GM12878 (cell line): ENCODE measurements around the gene ADAMTSL1. TPM values are rescaled to one million over a fixed set of nuclear protein-coding genes. Genes with fewer than 3 reads are reported as not detected.

Source experiments
- ATAC-seq: fragments of 200-7000 bp; cut with Tn5 transposase; 3 replicates; pipeline ENCODE4 v1.9.1; 2020; ENCODE audit warnings: mild to moderate bottlenecking, moderate library complexity
- BruUV-seq: library from RNA; stranded (reverse); fragments of 400-500 nt; replicated peaks from 2 replicates; lab custom pipeline; 2021; lab: Mats Ljungman, UMichigan
- CTCF ChIA-PET: fragments of 300-600 bp; sonication (Branson Sonifier 250); formaldehyde crosslinking; extraction: SDS; loops from one replicate; lab custom pipeline; 2021; ENCODE audit warnings: inconsistent platforms; lab: Yijun Ruan, JAX
- POLR2A ChIA-PET: fragments of 350-600 bp; formaldehyde crosslinking; extraction: SDS; loops from one replicate; lab custom pipeline; 2021; ENCODE audit warnings: inconsistent platforms; lab: Charles Lee
- RAD21 ChIA-PET: fragments of 300-600 bp; sonication (Branson Sonifier 250); formaldehyde crosslinking; loops from one replicate; lab custom pipeline; 2023; ENCODE audit warnings: antibody characterized with exemption; ENCODE audit not compliant: unreplicated experiment; lab: Charles Lee
- SMC1A ChIA-PET: fragments of 300-600 bp; sonication (Branson Sonifier 250); formaldehyde crosslinking; loops from one replicate; lab custom pipeline; 2023; ENCODE audit not compliant: unreplicated experiment, uncharacterized antibody; lab: Charles Lee
- DNase-seq: peaks from one replicate; pipeline ENCODE4 v3.0.0-alpha.2; 2011; ENCODE audit warnings: low read depth, low spot score
- FAIRE-seq: peaks from 3 replicates; lab custom pipeline; 2011; peaks lifted over from hg19 to GRCh38; lab: Jason Lieb, UNC
- H2AFZ ChIP-seq: 2 replicates; pipeline ENCODE4 v1.6.0; 2011; ENCODE audit warnings: low read depth, low read length, control low read depth; ENCODE audit not compliant: control insufficient read depth
- H3K27ac ChIP-seq: 2 replicates; pipeline ENCODE4 v1.5.1; 2011; ENCODE audit warnings: control low read depth; ENCODE audit not compliant: control insufficient read depth, insufficient read depth
- H3K27me3 ChIP-seq, 2 experiments: replicated peaks in 1 of 2; 2 replicates each; pipeline versions ENCODE4 v1.6.0 to v1.6.1; 2011; ENCODE audit warnings: low read length in 1 of 2; ENCODE audit not compliant: control insufficient read depth in 2 of 2, insufficient read depth in 2 of 2
- H3K36me3 ChIP-seq, 2 experiments: 2 replicates each; pipeline ENCODE4 v1.5.1; 2011; ENCODE audit warnings: low read length in 1 of 2; ENCODE audit not compliant: control insufficient read depth in 2 of 2, insufficient read depth in 2 of 2
- H3K4me1 ChIP-seq: 2 replicates; pipeline ENCODE4 v1.6.1; 2011; ENCODE audit warnings: mild to moderate bottlenecking, low read length, moderate library complexity, mixed read lengths; ENCODE audit not compliant: control insufficient read depth, insufficient read depth
- H3K4me2 ChIP-seq: 2 replicates; pipeline ENCODE4 v1.6.0; 2011; ENCODE audit warnings: control low read depth; ENCODE audit not compliant: control insufficient read depth, insufficient read depth
- H3K4me3 ChIP-seq: fragments of 200-600 bp; sonication (generic); 2 replicates; pipeline ENCODE4 v1.5.1; 2016
- H3K79me2 ChIP-seq: 2 replicates; pipeline ENCODE4 v1.6.0; 2011; ENCODE audit warnings: low read length; ENCODE audit not compliant: control insufficient read depth, insufficient read depth
- H3K9ac ChIP-seq: 2 replicates; pipeline ENCODE4 v1.8.0; 2011; ENCODE audit warnings: low read length, control low read depth, mixed read lengths; ENCODE audit not compliant: control insufficient read depth, insufficient read depth
- H3K9me3 ChIP-seq: replicated peaks from 3 replicates; pipeline ENCODE4 v1.5.1; 2011; ENCODE audit warnings: mild to moderate bottlenecking, low read length; ENCODE audit not compliant: control insufficient read depth, insufficient read depth
- H4K20me1 ChIP-seq: 2 replicates; pipeline ENCODE4 v1.6.0; 2011; ENCODE audit not compliant: control insufficient read depth, insufficient read depth
- BCL3 ChIP-seq: IDR thresholded peaks from 2 replicates; pipeline ENCODE4 v1.6.1; 2011; ENCODE audit warnings: borderline replicate concordance, low read depth, mild to moderate bottlenecking, moderate library complexity, low read length; ENCODE audit not compliant: insufficient read depth, poor library complexity, severe bottlenecking
- CBX5 ChIP-seq: sonication (generic); IDR thresholded peaks from 2 replicates; pipeline ENCODE4 v1.6.1; 2016; ENCODE audit warnings: low read depth, moderate library complexity, mild to moderate bottlenecking, inconsistent platforms
- CHD1 ChIP-seq: IDR thresholded peaks from 2 replicates; pipeline ENCODE4 v1.6.1; 2012; ENCODE audit warnings: low read depth, low read length, improper control_type of control experiment
- DPF2 ChIP-seq: fragments of 450-650 bp; IDR thresholded peaks from 2 replicates; pipeline ENCODE4 v1.6.1; 2017; ENCODE audit warnings: mild to moderate bottlenecking
- EGR1 ChIP-seq, 2 experiments: IDR thresholded peaks; 1 replicate in 1 of 2; 2 replicates in 1 of 2; pipeline ENCODE4 v1.6.1; 2011 to 2012; ENCODE audit warnings: low read depth in 2 of 2, low read length in 2 of 2, borderline replicate concordance in 1 of 2, mild to moderate bottlenecking in 1 of 2, moderate library complexity in 1 of 2
- HDAC2 ChIP-seq: fragments of 200-600 bp; sonication (generic); IDR thresholded peaks from 2 replicates; pipeline ENCODE4 v1.6.1; 2017
- HDGF ChIP-seq: fragments of 450-650 bp; IDR thresholded peaks from 2 replicates; pipeline ENCODE4 v1.6.1; 2016; ENCODE audit warnings: antibody characterized with exemption
- IRF5 ChIP-seq: fragments of 450-650 bp; IDR thresholded peaks from 2 replicates; pipeline ENCODE4 v1.6.1; 2017; ENCODE audit warnings: borderline replicate concordance
- MEF2B ChIP-seq: fragments of 450-650 bp; IDR thresholded peaks from 2 replicates; pipeline ENCODE4 v1.6.1; 2018; ENCODE audit warnings: mild to moderate bottlenecking, moderate library complexity; ENCODE audit not compliant: partially characterized antibody, poor library complexity, severe bottlenecking
- NFIC ChIP-seq: IDR thresholded peaks from 2 replicates; pipeline ENCODE4 v1.6.1; 2012; ENCODE audit warnings: low read depth, mild to moderate bottlenecking, inconsistent platforms, low read length, moderate library complexity
- PML ChIP-seq: IDR thresholded peaks from 2 replicates; pipeline ENCODE4 v1.6.1; 2012; ENCODE audit warnings: low read length, inconsistent platforms
- POLR2A ChIP-seq: IDR thresholded peaks from 2 replicates; pipeline ENCODE4 v1.6.1; 2011; ENCODE audit warnings: low read depth, mild to moderate bottlenecking, low read length
- SPI1 ChIP-seq: IDR thresholded peaks from 2 replicates; pipeline ENCODE4 v1.6.1; 2011; ENCODE audit warnings: low read depth, mild to moderate bottlenecking, low read length, moderate library complexity, borderline replicate concordance; ENCODE audit not compliant: insufficient read depth
- TARDBP ChIP-seq: IDR thresholded peaks from 2 replicates; pipeline ENCODE4 v1.6.1; 2016; ENCODE audit warnings: borderline replicate concordance
- USF2 ChIP-seq: IDR thresholded peaks from 2 replicates; pipeline ENCODE4 v1.6.1; 2011; ENCODE audit warnings: low read depth, low read length, improper control_type of control experiment, borderline replicate concordance
- ZNF207 ChIP-seq: fragments of 450-650 bp; IDR thresholded peaks from 2 replicates; pipeline ENCODE4 v1.6.1; 2014; ENCODE audit warnings: antibody characterized with exemption, mild to moderate bottlenecking, borderline replicate concordance
- ZSCAN29 ChIP-seq: fragments of 450-650 bp; IDR thresholded peaks from 2 replicates; pipeline ENCODE4 v1.6.1; 2017; ENCODE audit warnings: mild to moderate bottlenecking, moderate library complexity
- WGBS: methylation state at CpG from one replicate; pipeline ENCODE4 v1.1.6; 2016; ENCODE audit warnings: low lambda C conversion rate; ENCODE audit not compliant: insufficient replicate concordance, insufficient coverage; ENCODE audit errors: missing lambda C conversion rate; 5-methylcytosine and 5-hydroxymethylcytosine counted together
- in situ Hi-C: fragments of 300-500 bp; cut with MboI; formaldehyde crosslinking; loops from 9 replicates; pipeline ENCODE4 v1.14.3; 2018; ENCODE audit warnings: mixed read lengths
- intact Hi-C: fragments of 100-400 bp; cut with micrococcal nuclease; formaldehyde crosslinking; loops from one replicate; pipeline ENCODE4 v1.14.2; 2022; ENCODE audit not compliant: unreplicated experiment
- polyA plus RNA-seq, 11 experiments: library from polyadenylated mRNA; depleted of rRNA in 4 of 11; unstranded in 6 of 11; stranded (reverse) in 5 of 11; fragments of >200 nt; fragmentation: Nextera tagmentation in 4 of 11; fragmentation: Illumina TruSeq in 1 of 11; extraction: Ambion mirVana in 4 of 11; extraction: Trizol in 1 of 11; gene quantifications; 1 replicate in 1 of 11; 2 replicates in 10 of 11; pipeline versions ENCODE4 v1.2.1 to v1.2.3, GENCODE V29; 2011 to 2016; ENCODE audit warnings: inconsistent platforms in 2 of 11, missing spikeins in 2 of 11, low read depth in 1 of 11
- total RNA-seq, 4 experiments: library from RNA; depleted of rRNA in 3 of 4; stranded (reverse); fragments of >200 nt in 3 of 4; fragmentation: Illumina TruSeq in 1 of 4; extraction: Trizol in 1 of 4; gene quantifications; 2 replicates each; pipeline versions ENCODE4 v1.2.1 to v1.2.3, GENCODE V29; 2013 to 2021

Gene ADAMTSL1
- total and polyA plus RNA-seq, 10 of the 15 experiments (the other 5 are each of a cell fraction or from before 2014, with no cell fraction given) = 0.01 to 0.10 (median 0.07) TPM; not detected in 6

GRCh38 chr9:18855656-18856055, 381.7 kb downstream of the ADAMTSL1 start:
- ChIA-PET RAD21 (no interaction called here), CTCF (no interaction called here), POLR2A (no interaction called here), SMC1A (no interaction called here)
- in situ Hi-C loops (no loop called here), intact Hi-C loops (no loop called here)
- Histone ChIP-seq H2AFZ (no peak overlapping the region), H3K27me3 (peaks cover 0 to 1% of the 10 kb centered on the region in 2 experiments; a peak in 2 of 4 replicates), H4K20me1 (no peaks in the 10 kb centered on the region), H3K36me3 (no peaks in the 10 kb centered on the region), H3K27ac (no peak overlapping the region), H3K4me2 (no peak overlapping the region), H3K79me2 (no peaks in the 10 kb centered on the region), H3K9me3 (no peaks in the 10 kb centered on the region), H3K4me3 (no peak overlapping the region), H3K4me1 (no peaks in the 10 kb centered on the region), H3K9ac (no peak overlapping the region)
- WGBS = 0% methylated on average over 2 of the region's 2 CpGs
- FAIRE-seq (no peak), DNase-seq (no peak), ATAC-seq (no peak)
- BruUV-seq = no TSS peak
- TF ChIP-seq CHD1 (no peak), NFIC (no peak), PML (no peak)

GRCh38 chr9:18857334-18857733, 383.4 kb downstream of the ADAMTSL1 start:
- H3K27me3 ChIP-seq = peaks cover 0 to 1% of the 10 kb centered on the region in 2 experiments; a peak in 1 of 4 replicates
- no peak overlapping the region for H2AFZ ChIP-seq
- RAD21 ChIA-PET = no interaction called here
- no peak overlapping the region for H3K27ac ChIP-seq
- ATAC-seq (no peak), DNase-seq (no peak), FAIRE-seq (no peak)
- no peaks in the 10 kb centered on the region for H3K79me2 ChIP-seq
- H4K20me1 ChIP-seq = no peaks in the 10 kb centered on the region
- H3K4me3 ChIP-seq = no peak overlapping the region
- in situ Hi-C loops (no loop called here), intact Hi-C loops (no loop called here)
- SMC1A ChIA-PET = no interaction called here
- 16% methylated on average over 4 of the region's 4 CpGs for whole genome bisulfite sequencing
- H3K36me3 ChIP-seq = no peaks in the 10 kb centered on the region
- BruUV-seq = no TSS peak
- no peaks in the 10 kb centered on the region for H3K9me3 ChIP-seq
- H3K4me2 ChIP-seq = no peak overlapping the region
- POLR2A ChIA-PET = no interaction called here
- CTCF ChIA-PET = no interaction called here
- no peak overlapping the region for H3K9ac ChIP-seq
- no peaks in the 10 kb centered on the region for H3K4me1 ChIP-seq
- no peak for TF ChIP-seq HDGF
- TF ChIP-seq USF2 = no peak
- TF ChIP-seq POLR2A = no peak
- TF ChIP-seq BCL3 = no peak
- TF ChIP-seq EGR1 (IDR thresholded peaks at IDR 0.05; ENCODE audit: borderline replicate concordance in 1 of 2, low read depth in 2 of 2, low read length in 2 of 2) = no peak
- no peak for TF ChIP-seq IRF5
- TF ChIP-seq CBX5 = no peak
- TF ChIP-seq HDAC2 = no peak
- TF ChIP-seq MEF2B = no peak
- TF ChIP-seq ZSCAN29 = no peak
- TF ChIP-seq SPI1 = no peak
- no peak for TF ChIP-seq DPF2
- no peak for TF ChIP-seq TARDBP
- TF ChIP-seq ZNF207 = no peak
